SK-N-MC (cell line): ENCODE results near the gene OR2K2.

Source experiments
- EZH2 ChIP-seq: fragments of 200-600 bp; sonication (generic); IDR thresholded peaks from one replicate; pipeline ENCODE4 v1.6.1; 2017; ENCODE audit warnings: antibody characterized with exemption
- FOXP2 ChIP-seq: optimal IDR thresholded peaks from 2 replicates; pipeline ENCODE3; 2011; ENCODE audit warnings: mild to moderate bottlenecking, moderate library complexity; ENCODE audit not compliant: insufficient read depth; ENCODE audit errors: extremely low read length, control extremely low read depth
- POLR2AphosphoS5 ChIP-seq: IDR thresholded peaks from 2 replicates; pipeline ENCODE4 v1.6.1; 2012; ENCODE audit warnings: mild to moderate bottlenecking, low read depth, low read length, borderline replicate concordance

GRCh38 chr9:111356481-111357244 is 26.6 kb upstream of the OR2K2 start:
- TF ChIP-seq EZH2 (no peak), POLR2AphosphoS5 (no peak), FOXP2 (no peak)
